GM18505 (cell line): ENCODE measurements around the gene VSIG2.

Experiments used
- ATAC-seq: cut with Tn5 transposase; IDR thresholded peaks from one replicate; pipeline ENCODE4 v1.9.1; 2021; ENCODE audit not compliant: unreplicated experiment
- POLR2A ChIP-seq: IDR thresholded peaks from 4 replicates; pipeline ENCODE4 v1.6.1; 2011; ENCODE audit warnings: borderline replicate concordance; ENCODE audit not compliant: insufficient read depth, insufficient read length; ENCODE audit errors: extremely low read depth

Gene VSIG2

DNA sequence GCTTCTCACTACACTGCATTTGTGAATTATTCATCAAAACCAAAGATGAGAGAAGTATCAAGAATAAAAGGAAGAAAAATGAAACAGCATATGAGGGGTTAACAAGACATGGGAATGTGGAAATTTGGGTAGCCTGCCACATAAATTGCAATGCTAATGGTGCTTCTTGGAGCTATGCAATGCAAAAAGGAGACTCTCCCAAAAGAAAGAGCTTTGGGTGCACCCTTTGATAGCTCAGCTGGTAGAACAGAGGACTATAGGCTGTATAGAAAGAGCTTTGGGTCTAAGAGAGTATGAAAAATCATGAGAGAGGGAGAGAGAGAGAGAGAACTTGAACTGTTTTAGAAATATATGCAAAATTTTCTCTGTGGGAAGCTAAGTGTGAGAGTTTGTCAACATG lies 52.0 kb downstream of the VSIG2 start:
- no peak for TF ChIP-seq POLR2A
- ATAC-seq: no peak

GRCh38 chr11:124699547-124699946 lies 52.5 kb downstream of the VSIG2 start:
- TF ChIP-seq POLR2A: no peak
- ATAC-seq: no peak
